SIG-M5 treated with dmso at 0.1 percent for 504 hours (cell line): ENCODE measurements around the gene INVS.
A peak's percentile ranks its signal among the peaks of the same experiment; 100 is the strongest.
"Not testable (repeated sequence)": the region's sequence is repeated elsewhere in the genome, so short reads cannot be mapped to it uniquely, and the experiment has no call there.

Source experiments
- DNase-seq: peaks from one replicate; lab custom pipeline; 2025; ENCODE audit not compliant: unreplicated experiment; lab: John Stamatoyannopoulos, UW

Gene INVS

GRCh38 chr9:100315561-100315960 lies 216.5 kb downstream of the INVS start:
- no peak for DNase-seq

- no peak for DNase-seq
Measured at GRCh38 chr9:100317706-100318105, 218.7 kb downstream of the INVS start.

DNA sequence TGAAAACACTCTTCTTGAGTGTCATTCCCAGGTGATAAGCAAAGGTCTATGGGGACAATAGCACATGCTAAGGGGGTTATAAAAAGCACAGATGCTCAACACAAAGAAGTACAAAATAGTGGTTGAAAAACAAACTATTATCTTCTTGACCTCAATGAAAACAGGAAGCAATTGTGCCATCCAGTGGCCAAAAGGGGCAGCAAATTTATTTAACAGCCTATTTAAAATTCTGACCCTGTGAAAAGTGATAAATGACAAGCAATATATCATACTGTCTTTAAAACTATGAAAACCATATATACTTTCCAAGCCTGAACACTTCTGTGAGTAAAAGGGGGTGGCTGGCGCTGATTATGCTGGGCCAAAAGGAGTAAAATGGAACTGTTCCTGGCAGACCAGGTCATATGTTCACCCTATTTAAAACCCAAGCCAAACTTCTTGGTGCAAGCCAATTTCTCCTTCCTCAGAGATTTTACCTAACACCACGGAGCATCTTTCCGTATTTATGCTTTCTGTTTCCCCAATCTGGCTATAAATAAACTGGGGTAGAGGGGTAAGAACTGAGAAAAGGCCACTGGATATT lies 224.0 kb downstream of the INVS start:
- peak; percentile 20 for DNase-seq

DNA sequence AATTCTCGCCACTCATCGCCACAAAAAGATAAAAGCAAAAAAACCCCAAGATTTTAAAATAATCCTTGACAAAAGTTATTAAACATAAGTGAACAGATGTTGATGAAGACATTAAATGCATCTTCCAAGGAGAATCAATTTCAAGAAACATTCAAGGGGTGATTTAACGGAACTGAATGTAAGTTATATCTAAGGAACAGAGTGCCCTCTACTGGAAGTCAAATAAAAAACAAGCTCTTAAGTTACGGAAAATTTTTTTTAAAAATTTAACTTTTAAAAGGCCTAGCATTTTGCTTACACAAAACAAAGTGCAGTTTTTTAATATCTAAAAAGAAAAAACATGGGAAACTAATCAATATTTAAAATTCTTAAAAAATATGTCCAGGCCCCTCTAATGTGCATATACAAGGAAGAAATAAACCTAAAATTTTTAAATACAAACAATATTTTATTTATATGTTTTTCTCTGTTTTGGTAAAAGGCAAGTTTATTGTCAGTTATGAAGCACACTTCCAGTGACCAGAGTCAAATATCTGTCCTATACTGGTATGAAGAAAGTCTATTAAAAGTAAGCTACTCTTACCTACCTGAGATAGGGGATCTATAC lies 225.7 kb downstream of the INVS start:
- DNase-seq = peak; percentile 68

DNA sequence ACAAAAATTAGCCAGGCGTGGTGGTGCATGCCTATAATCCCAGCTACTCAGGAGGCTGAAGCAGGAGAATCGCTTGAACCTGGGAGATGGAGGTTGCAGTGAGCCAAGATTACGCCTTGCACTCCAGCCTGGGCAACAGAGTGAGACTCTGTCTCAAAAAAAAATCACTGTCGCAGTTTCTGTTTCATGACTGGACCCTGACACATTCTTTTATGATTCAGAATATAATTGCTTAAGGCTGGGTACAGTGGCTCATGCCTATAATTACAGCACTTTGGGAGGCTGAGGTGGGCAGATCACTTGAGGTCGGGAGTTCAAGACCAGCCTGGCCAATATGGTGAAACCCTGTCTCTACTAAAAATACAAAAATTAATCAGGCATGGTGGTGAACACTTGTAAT lies 239.7 kb downstream of the INVS start:
- DNase-seq = not testable (repeated sequence)

DNA sequence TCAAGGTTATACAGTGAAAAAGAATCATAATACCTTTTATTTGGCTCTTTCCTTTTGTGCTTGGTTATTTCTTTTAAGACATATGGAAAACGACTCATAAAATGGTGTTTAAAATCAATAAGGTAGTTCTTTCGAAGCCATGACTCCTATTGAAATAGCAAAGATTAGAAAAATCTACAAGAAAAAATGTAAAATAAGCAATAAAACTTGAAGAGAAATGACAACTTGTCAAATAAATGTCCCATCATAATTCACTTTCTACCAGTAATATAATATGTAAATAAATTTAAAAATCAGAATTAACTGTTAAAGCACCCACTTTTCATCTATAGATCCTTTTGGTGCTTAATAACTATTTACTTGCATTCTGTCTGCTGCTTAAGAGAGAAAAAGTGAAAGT lies 241.2 kb downstream of the INVS start:
- DNase-seq = no peak

DNA sequence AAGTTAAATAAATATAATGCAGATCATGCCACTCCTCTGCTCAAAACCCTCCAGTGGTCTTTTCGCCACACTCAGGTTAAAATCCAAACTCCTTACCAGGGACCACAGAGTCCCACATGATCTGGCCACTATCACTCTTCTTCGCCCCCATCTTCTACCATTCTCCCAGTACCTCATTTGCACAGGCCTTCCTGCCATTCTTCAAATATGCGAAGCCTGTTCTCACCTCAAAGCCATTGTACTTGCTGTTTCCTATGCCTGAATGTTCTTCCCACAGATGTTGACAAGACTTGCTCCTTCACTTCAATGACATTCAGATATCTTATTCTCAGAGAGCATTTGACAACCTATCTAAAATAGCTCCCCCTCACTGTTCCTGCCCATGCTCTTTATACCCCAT lies 242.8 kb downstream of the INVS start:
- DNase-seq = no peak

DNA sequence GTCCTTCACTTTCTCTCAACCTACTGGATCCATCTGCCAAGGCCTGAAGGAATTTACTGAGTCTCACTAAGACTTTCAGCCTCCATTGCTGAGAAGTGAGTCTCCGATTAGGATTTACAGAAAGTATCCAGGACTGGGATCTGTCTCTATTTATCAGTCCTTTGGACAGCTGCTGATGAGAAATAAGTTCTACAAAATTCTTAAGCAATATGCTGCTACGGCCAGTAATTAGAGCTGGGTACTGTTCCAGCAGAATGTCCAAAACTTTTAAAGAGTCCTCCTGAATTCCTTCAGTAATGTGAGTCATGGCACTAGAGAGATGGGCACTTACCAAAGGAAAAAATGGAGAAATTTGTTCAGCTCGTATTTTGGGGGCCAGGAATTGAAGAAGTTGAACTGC lies 247.8 kb downstream of the INVS start:
- no peak for DNase-seq

DNA sequence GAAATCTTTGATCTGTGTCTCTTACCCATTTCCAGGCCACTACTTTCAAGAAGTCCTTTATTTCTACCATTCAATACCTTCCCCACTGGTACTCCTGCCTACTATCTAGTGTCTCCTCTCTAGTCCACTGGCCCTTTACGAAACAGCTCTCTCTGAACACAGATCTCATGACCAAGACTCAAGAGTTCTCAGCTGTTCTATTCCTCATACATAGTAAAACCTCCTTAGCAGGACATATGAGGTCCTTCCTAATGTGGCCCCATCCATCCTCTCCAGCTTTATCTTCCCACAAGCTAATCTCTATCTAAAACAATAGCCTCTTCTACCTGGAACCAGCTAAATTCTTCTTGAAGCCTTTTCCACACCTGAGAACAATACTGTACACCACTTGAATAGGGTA lies 251.1 kb downstream of the INVS start:
- DNase-seq = no peak
